ENCODE measurements around the gene KRTAP10-10. TPM values are rescaled to one million over a fixed set of nuclear protein-coding genes. Genes with fewer than 3 reads are reported as not detected.
"Not testable (repeated sequence)": the region's sequence is repeated elsewhere in the genome, so short reads cannot be mapped to it uniquely, and the experiment has no call there.

Gene KRTAP10-10
- total RNA-seq, 1 donor from 2014 or later: not detected

- H3K4me1 ChIP-seq: peaks cover 10% of the 10 kb centered on the region
- no peak overlapping the region for H3K27ac ChIP-seq
- no peak overlapping the region for H3K4me3 ChIP-seq
- Mint-ChIP-seq H3K27ac (no peak overlapping the region), H3K4me3 (no peak overlapping the region), H3K4me1 (peaks cover 6% of the 10 kb centered on the region), H3K36me3 (no peaks in the 10 kb centered on the region), H3K27me3 (ENCODE audit: insufficient read depth, low read depth) (peaks cover 7% of the 10 kb centered on the region), H3K9me3 (peaks cover 5% of the 10 kb centered on the region)
- H3F3A ChIP-seq (ENCODE audit: low read depth): peaks cover 6% of the 10 kb centered on the region
- H4K20me1 ChIP-seq (ENCODE audit: low read depth): no peaks in the 10 kb centered on the region
- no peak for TF ChIP-seq CTCF (IDR thresholded peaks at IDR 0.05)
- TF ChIP-seq EZH2 (IDR thresholded peaks at IDR 0.05): no peak
- TF ChIP-seq EZH2phosphoT487 (IDR thresholded peaks at IDR 0.05): no peak
- no peaks in the 10 kb centered on the region for H3K79me2 ChIP-seq (ENCODE audit: low read depth)
- no peak for DNase-seq (ENCODE audit: low spot score)
- no peak overlapping the region for H3K9ac ChIP-seq
- H3K36me3 ChIP-seq: no peaks in the 10 kb centered on the region
- H3K4me2 ChIP-seq: no peak overlapping the region
- no peaks in the 10 kb centered on the region for H3K9me3 ChIP-seq (ENCODE audit: low read depth)
- H2AFZ ChIP-seq (replicated peaks): no peak overlapping the region
- no peaks in the 10 kb centered on the region for H3K27me3 ChIP-seq
Observed at GRCh38 chr21:44603911-44604310, 33.2 kb upstream of the KRTAP10-10 start.

- H3K36me3 ChIP-seq: no peaks in the 10 kb centered on the region
- DNase-seq (ENCODE audit: low spot score): no peak
- H3F3A ChIP-seq (ENCODE audit: low read depth): no peaks in the 10 kb centered on the region
- no peaks in the 10 kb centered on the region for H4K20me1 ChIP-seq (ENCODE audit: low read depth)
- H2AFZ ChIP-seq (replicated peaks): no peak overlapping the region
- Mint-ChIP-seq H3K9me3 (peaks cover 26% of the 10 kb centered on the region), H3K27ac (no peak overlapping the region), H3K4me1 (peaks cover 2% of the 10 kb centered on the region), H3K36me3 (no peaks in the 10 kb centered on the region), H3K4me3 (no peak overlapping the region), H3K27me3 (ENCODE audit: insufficient read depth, low read depth) (peaks cover 6% of the 10 kb centered on the region)
- H3K27ac ChIP-seq: no peak overlapping the region
- no peaks in the 10 kb centered on the region for H3K4me1 ChIP-seq
- no peak overlapping the region for H3K4me2 ChIP-seq
- no peaks in the 10 kb centered on the region for H3K27me3 ChIP-seq
- H3K4me3 ChIP-seq: no peak overlapping the region
- no peak for TF ChIP-seq CTCF (IDR thresholded peaks at IDR 0.05)
- no peak for TF ChIP-seq EZH2phosphoT487 (IDR thresholded peaks at IDR 0.05)
- no peak for TF ChIP-seq EZH2 (IDR thresholded peaks at IDR 0.05)
- no peak overlapping the region for H3K9ac ChIP-seq
- H3K79me2 ChIP-seq (ENCODE audit: low read depth): no peaks in the 10 kb centered on the region
- peaks cover 11% of the 10 kb centered on the region for H3K9me3 ChIP-seq (ENCODE audit: low read depth)
Observed at GRCh38 chr21:44606495-44606894, 30.7 kb upstream of the KRTAP10-10 start.

GRCh38 chr21:44609193-44609592 lies 28.0 kb upstream of the KRTAP10-10 start:
- Mint-ChIP-seq H3K27ac (no peak overlapping the region), H3K27me3 (ENCODE audit: insufficient read depth, low read depth) (peaks cover 3% of the 10 kb centered on the region), H3K4me3 (no peak overlapping the region), H3K36me3 (no peaks in the 10 kb centered on the region), H3K9me3 (peaks cover 31% of the 10 kb centered on the region), H3K4me1 (no peaks in the 10 kb centered on the region)
- Histone ChIP-seq H3K79me2 (ENCODE audit: low read depth) (no peaks in the 10 kb centered on the region), H3K4me3 (no peak overlapping the region), H3K9ac (no peak overlapping the region), H3K27me3 (no peaks in the 10 kb centered on the region), H3K27ac (no peak overlapping the region), H3K4me1 (no peaks in the 10 kb centered on the region), H3K4me2 (no peak overlapping the region), H4K20me1 (ENCODE audit: low read depth) (no peaks in the 10 kb centered on the region), H3K9me3 (ENCODE audit: low read depth) (peaks cover 11% of the 10 kb centered on the region), H3F3A (ENCODE audit: low read depth) (no peaks in the 10 kb centered on the region), H3K36me3 (no peaks in the 10 kb centered on the region), H2AFZ (replicated peaks) (no peak overlapping the region)
- TF ChIP-seq EZH2phosphoT487 (IDR thresholded peaks at IDR 0.05): no peak
- TF ChIP-seq EZH2 (IDR thresholded peaks at IDR 0.05): no peak
- no peak for TF ChIP-seq CTCF (IDR thresholded peaks at IDR 0.05)
- DNase-seq (ENCODE audit: low spot score): no peak

GRCh38 chr21:44610157-44610843 lies 26.9 kb upstream of the KRTAP10-10 start:
- not testable (repeated sequence) for H3K4me3 Mint-ChIP-seq; H3K79me2 ChIP-seq (ENCODE audit: low read depth); H3K4me2 ChIP-seq; H3K4me1 Mint-ChIP-seq; H3K36me3 Mint-ChIP-seq; H4K20me1 ChIP-seq (ENCODE audit: low read depth); H3F3A ChIP-seq (ENCODE audit: low read depth); H3K9ac ChIP-seq; H3K4me3 ChIP-seq; DNase-seq (ENCODE audit: low spot score); H3K27me3 ChIP-seq; H3K27me3 Mint-ChIP-seq (ENCODE audit: insufficient read depth, low read depth); H2AFZ ChIP-seq (replicated peaks); H3K27ac Mint-ChIP-seq; H3K4me1 ChIP-seq; H3K36me3 ChIP-seq; H3K27ac ChIP-seq
- H3K9me3 ChIP-seq (ENCODE audit: low read depth): peaks cover 11% of the 10 kb centered on the region
- peaks cover 31% of the 10 kb centered on the region for H3K9me3 Mint-ChIP-seq

Data from neural progenitor cell (in vitro differentiated cells).